Measurements from ENCODE around the gene ACTR5.

ACTR5 gene

DNA sequence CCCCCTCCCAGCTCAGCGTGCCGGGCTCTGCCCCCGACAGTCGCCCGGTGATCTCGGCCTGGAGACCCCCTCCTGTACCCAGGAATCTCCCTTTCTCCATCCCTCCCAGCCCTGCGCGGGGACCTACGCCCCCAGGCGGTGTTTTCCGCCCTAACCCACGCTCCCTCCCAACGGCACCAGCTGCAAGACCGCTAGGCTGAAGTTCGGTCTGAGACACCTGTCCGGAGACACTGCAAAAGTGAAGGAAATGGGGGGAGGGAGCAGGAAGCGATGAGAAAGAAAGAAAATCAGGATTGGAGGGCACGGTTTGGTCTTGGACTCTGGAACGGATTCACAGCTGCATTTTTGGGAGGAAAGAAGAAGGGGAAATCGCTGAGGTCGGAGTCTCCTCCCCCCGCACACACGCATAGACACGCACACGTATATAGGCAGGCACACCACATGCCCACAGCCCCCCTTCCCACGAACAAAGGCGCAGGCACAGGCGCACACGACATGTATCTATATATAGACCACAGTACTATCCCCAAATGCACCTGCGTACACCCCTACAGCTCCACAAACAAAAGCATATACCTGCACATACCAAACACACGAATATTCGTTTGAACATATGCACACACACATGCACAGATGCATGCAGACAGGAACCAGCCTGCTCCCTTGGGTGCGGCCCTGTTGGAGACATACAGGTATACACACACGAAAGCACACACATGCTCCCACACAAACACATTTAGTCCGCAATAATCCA is 22.9 kb upstream of the ACTR5 start:
- DNase-seq = peak in 2 of 3 donors; percentile 65 to 66
- POLR2A ChIA-PET = no interaction called here

GRCh38 chr20:38725931-38726803 is 22.1 kb upstream of the ACTR5 start:
- ChIA-PET CTCF (interaction anchor here (0.8 to 12.1 kb wide), 18 partner anchors 10 to 356 kb away, joined by 3 to 134 read pairs (median 4); partner anchors contain the start of gene ACTR5), POLR2A (no interaction called here)
- Histone ChIP-seq H3K4me1 (ENCODE audit: control extremely low read depth in 1 of 4, control insufficient read depth in 4 of 4, insufficient read depth in 4 of 4, low read length in 3 of 4) (peaks cover 0 to 70% (median 43%) of the 10 kb centered on the region in 4 experiments), H3K9me3 (ENCODE audit: control extremely low read depth in 1 of 5, control insufficient read depth in 4 of 5, insufficient read depth in 2 of 5, low read depth in 1 of 5, low read length in 4 of 5) (peaks cover 0 to 6% (median 0%) of the 10 kb centered on the region in 5 experiments), H3K27me3 (replicated peaks in 2 of 5; ENCODE audit: control insufficient read depth in 4 of 5, insufficient read depth in 5 of 5, low read length in 4 of 5) (peaks cover 9 to 100% (median 84%) of the 10 kb centered on the region in 5 experiments), H3K36me3 (ENCODE audit: control insufficient read depth in 4 of 4, insufficient read depth in 4 of 4, low read length in 3 of 4) (no peaks in the 10 kb centered on the region), H3K4me3 (ENCODE audit: control insufficient read depth in 1 of 7, extremely low read depth in 1 of 7, insufficient read depth in 4 of 7, low read depth in 2 of 7, low read length in 6 of 7) (no peak overlapping the region), H3K27ac (ENCODE audit: insufficient read depth in 1 of 2, low read depth in 1 of 2, low read length in 2 of 2, poor library complexity in 1 of 2, severe bottlenecking in 2 of 2) (no peak overlapping the region)
- 10% methylated on average over 40 of the region's 53 CpGs for WGBS (ENCODE audit: insufficient coverage)
- DNase-seq = peak; percentile 64 to 71 (median 68)

More for the DNA sequence above, 22.9 kb upstream of the ACTR5 start:
- CTCF ChIA-PET = interaction anchor here (0.6 to 12.1 kb wide), 22 partner anchors 9 to 164 kb away, joined by 3 to 134 read pairs (median 4); partner anchors contain the start of gene ACTR5
- Histone ChIP-seq H3K36me3 (ENCODE audit: control insufficient read depth in 4 of 4, insufficient read depth in 4 of 4, low read length in 3 of 4) (no peaks in the 10 kb centered on the region), H3K4me1 (ENCODE audit: control extremely low read depth in 1 of 4, control insufficient read depth in 4 of 4, insufficient read depth in 4 of 4, low read length in 3 of 4) (peaks cover 0 to 61% (median 38%) of the 10 kb centered on the region in 4 experiments), H3K27me3 (replicated peaks in 2 of 5; ENCODE audit: control insufficient read depth in 4 of 5, insufficient read depth in 5 of 5, low read length in 4 of 5) (peaks cover 7 to 100% (median 80%) of the 10 kb centered on the region in 5 experiments), H3K9me3 (ENCODE audit: control extremely low read depth in 1 of 5, control insufficient read depth in 4 of 5, insufficient read depth in 2 of 5, low read depth in 1 of 5, low read length in 4 of 5) (peaks cover 0 to 6% (median 0%) of the 10 kb centered on the region in 5 experiments), H3K4me3 (ENCODE audit: control insufficient read depth in 1 of 7, extremely low read depth in 1 of 7, insufficient read depth in 4 of 7, low read depth in 2 of 7, low read length in 6 of 7) (peak overlapping the region in 2 of 7 experiments; percentile 19 to 25), H3K27ac (ENCODE audit: insufficient read depth in 1 of 2, low read depth in 1 of 2, low read length in 2 of 2, poor library complexity in 1 of 2, severe bottlenecking in 2 of 2) (no peak overlapping the region)
- 4% methylated on average over 9 of the region's 35 CpGs for WGBS (ENCODE audit: insufficient coverage)

DNA sequence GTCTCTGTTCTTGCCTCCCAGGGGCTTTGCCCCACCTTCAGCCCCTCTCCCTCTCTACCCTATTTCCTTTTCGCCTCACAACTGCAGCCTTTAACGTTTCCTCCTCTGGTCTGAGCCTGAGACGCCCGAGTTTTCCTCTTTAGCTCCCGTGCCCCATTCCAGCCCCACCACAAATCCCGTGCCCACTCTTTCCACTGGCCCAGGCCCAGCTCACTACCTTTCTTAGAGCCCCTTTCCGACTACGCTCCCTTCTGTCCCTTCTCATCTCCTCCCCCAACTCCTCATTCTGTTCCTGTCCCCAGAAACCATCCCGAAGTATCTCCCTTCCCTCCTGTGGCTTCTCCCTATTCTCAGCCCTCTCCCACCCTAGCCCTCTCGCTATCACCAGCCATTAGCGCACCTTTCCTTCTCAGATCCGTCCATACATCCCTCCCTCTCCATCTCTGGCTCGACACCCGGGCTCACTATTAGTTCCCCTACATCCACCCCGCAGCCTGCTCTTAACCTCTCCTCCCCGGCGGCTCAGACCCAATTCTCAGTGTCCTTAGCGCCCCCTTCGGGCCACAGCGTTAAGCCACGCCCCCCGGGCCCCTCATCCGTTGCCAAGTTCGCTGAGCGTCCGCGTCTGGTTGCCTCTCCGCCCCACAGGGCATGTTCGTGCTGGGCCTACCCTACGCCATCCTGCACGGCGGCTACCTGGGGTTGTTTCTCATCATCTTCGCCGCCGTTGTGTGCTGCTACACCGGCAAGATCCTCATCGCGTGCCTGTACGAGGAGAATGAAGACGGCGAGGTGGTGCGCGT is 21.3 kb upstream of the ACTR5 start:
- Histone ChIP-seq H3K4me1 (ENCODE audit: control extremely low read depth in 1 of 4, control insufficient read depth in 4 of 4, insufficient read depth in 4 of 4, low read length in 3 of 4) (peaks cover 0 to 73% (median 46%) of the 10 kb centered on the region in 4 experiments), H3K27me3 (replicated peaks in 2 of 5; ENCODE audit: control insufficient read depth in 4 of 5, insufficient read depth in 5 of 5, low read length in 4 of 5) (peaks cover 5 to 100% (median 80%) of the 10 kb centered on the region in 5 experiments), H3K36me3 (ENCODE audit: control insufficient read depth in 4 of 4, insufficient read depth in 4 of 4, low read length in 3 of 4) (no peaks in the 10 kb centered on the region), H3K27ac (ENCODE audit: insufficient read depth in 1 of 2, low read depth in 1 of 2, low read length in 2 of 2, poor library complexity in 1 of 2, severe bottlenecking in 2 of 2) (no peak overlapping the region), H3K4me3 (ENCODE audit: control insufficient read depth in 1 of 7, extremely low read depth in 1 of 7, insufficient read depth in 4 of 7, low read depth in 2 of 7, low read length in 6 of 7) (peak overlapping the region in 2 of 7 experiments; percentile 29 to 35), H3K9me3 (ENCODE audit: control extremely low read depth in 1 of 5, control insufficient read depth in 4 of 5, insufficient read depth in 2 of 5, low read depth in 1 of 5, low read length in 4 of 5) (peaks cover 0 to 6% (median 0%) of the 10 kb centered on the region in 5 experiments)
- POLR2A ChIA-PET = no interaction called here
- peak; percentile 81 to 88 (median 85) for DNase-seq
- CTCF ChIA-PET = interaction anchor here (0.9 to 12.1 kb wide), 9 partner anchors 25 to 355 kb away, joined by 3 to 134 read pairs (median 3); partner anchors contain the start of gene ACTR5
- 3% methylated on average over 43 of the region's 43 CpGs for WGBS (ENCODE audit: insufficient coverage)

GRCh38 chr20:38727607-38728190 is 20.6 kb upstream of the ACTR5 start:
- POLR2A ChIA-PET = no interaction called here
- Histone ChIP-seq H3K27ac (ENCODE audit: insufficient read depth in 1 of 2, low read depth in 1 of 2, low read length in 2 of 2, poor library complexity in 1 of 2, severe bottlenecking in 2 of 2) (no peak overlapping the region), H3K9me3 (ENCODE audit: control extremely low read depth in 1 of 5, control insufficient read depth in 4 of 5, insufficient read depth in 2 of 5, low read depth in 1 of 5, low read length in 4 of 5) (peaks cover 0 to 6% (median 0%) of the 10 kb centered on the region in 5 experiments), H3K27me3 (replicated peaks in 2 of 5; ENCODE audit: control insufficient read depth in 4 of 5, insufficient read depth in 5 of 5, low read length in 4 of 5) (peaks cover 4 to 100% (median 73%) of the 10 kb centered on the region in 5 experiments), H3K4me1 (ENCODE audit: control extremely low read depth in 1 of 4, control insufficient read depth in 4 of 4, insufficient read depth in 4 of 4, low read length in 3 of 4) (peaks cover 0 to 73% (median 45%) of the 10 kb centered on the region in 4 experiments), H3K36me3 (ENCODE audit: control insufficient read depth in 4 of 4, insufficient read depth in 4 of 4, low read length in 3 of 4) (no peaks in the 10 kb centered on the region), H3K4me3 (ENCODE audit: control insufficient read depth in 1 of 7, extremely low read depth in 1 of 7, insufficient read depth in 4 of 7, low read depth in 2 of 7, low read length in 6 of 7) (peak overlapping the region in 2 of 7 experiments; percentile 29 to 35)
- CTCF ChIA-PET = interaction anchor here (0.9 to 12.1 kb wide), 7 partner anchors 24 to 355 kb away, joined by 3 to 134 read pairs (median 3); partner anchors contain the start of gene ACTR5
- 6% methylated on average over 38 of the region's 46 CpGs for WGBS (ENCODE audit: insufficient coverage)
- peak in 2 of 3 donors; percentile 61 to 62 for DNase-seq

GRCh38 chr20:38728191-38728781 is 20.0 kb upstream of the ACTR5 start:
- ChIA-PET POLR2A (no interaction called here), CTCF (interaction anchor here (0.9 to 12.1 kb wide), 7 partner anchors 9 to 164 kb away, joined by 3 to 134 read pairs (median 4); partner anchors contain the start of gene ACTR5)
- H3K9me3 ChIP-seq (ENCODE audit: control extremely low read depth in 1 of 5, control insufficient read depth in 4 of 5, insufficient read depth in 2 of 5, low read depth in 1 of 5, low read length in 4 of 5) = peaks cover 0 to 6% (median 0%) of the 10 kb centered on the region in 5 experiments
- H3K4me1 ChIP-seq (ENCODE audit: control extremely low read depth in 1 of 4, control insufficient read depth in 4 of 4, insufficient read depth in 4 of 4, low read length in 3 of 4) = peaks cover 0 to 67% (median 39%) of the 10 kb centered on the region in 4 experiments
- DNase-seq = peak in 1 of 3 donors; percentile 17
- peaks cover 4 to 100% (median 70%) of the 10 kb centered on the region in 5 experiments for H3K27me3 ChIP-seq (replicated peaks in 2 of 5; ENCODE audit: control insufficient read depth in 4 of 5, insufficient read depth in 5 of 5, low read length in 4 of 5)
- WGBS (ENCODE audit: insufficient coverage) = 7% methylated on average over 45 of the region's 56 CpGs
- H3K4me3 ChIP-seq (ENCODE audit: control insufficient read depth in 1 of 7, extremely low read depth in 1 of 7, insufficient read depth in 4 of 7, low read depth in 2 of 7, low read length in 6 of 7) = no peak overlapping the region
- no peak overlapping the region for H3K27ac ChIP-seq (ENCODE audit: insufficient read depth in 1 of 2, low read depth in 1 of 2, low read length in 2 of 2, poor library complexity in 1 of 2, severe bottlenecking in 2 of 2)
- H3K36me3 ChIP-seq (ENCODE audit: control insufficient read depth in 4 of 4, insufficient read depth in 4 of 4, low read length in 3 of 4) = no peaks in the 10 kb centered on the region
